Endothelial cell of umbilical vein (primary cell): ENCODE data around the gene B3GALT5. TPM values are rescaled to one million over a fixed set of nuclear protein-coding genes. Genes with fewer than 3 reads are reported as not detected.

Source experiments
- BruUV-seq: library from RNA; stranded (reverse); fragments of 400-500 nt; replicated peaks from 2 replicates; lab custom pipeline; 2021; lab: Mats Ljungman, UMichigan
- CTCF ChIA-PET: fragments of 300-600, 350-600 bp; sonication (Branson Sonifier 250); formaldehyde crosslinking; loops from one replicate; lab custom pipeline; 2021; ENCODE audit warnings: antibody characterized with exemption, inconsistent platforms; lab: Charles Lee
- POLR2A ChIA-PET: fragments of 300-600, 350-600 bp; sonication (Branson Sonifier 250); formaldehyde crosslinking; loops from one replicate; lab custom pipeline; 2021; ENCODE audit warnings: antibody characterized with exemption, inconsistent platforms; lab: Charles Lee
- DNase-seq: peaks from one replicate; pipeline ENCODE4 v3.0.0-alpha.2; 2011; ENCODE audit warnings: low read depth, low spot score
- FAIRE-seq: peaks from 2 replicates; lab custom pipeline; 2011; peaks lifted over from hg19 to GRCh38; lab: Jason Lieb, UNC
- H2AFZ ChIP-seq: 2 replicates; pipeline ENCODE4 v1.6.0; 2012; ENCODE audit warnings: low read depth, low read length, control low read depth, inconsistent platforms
- H3K27ac ChIP-seq: 2 replicates; pipeline ENCODE4 v1.5.1; 2011; ENCODE audit warnings: low read depth, mild to moderate bottlenecking, control low read depth, low read length, moderate library complexity; ENCODE audit not compliant: insufficient read depth
- H3K27me3 ChIP-seq, 2 experiments: 2 replicates each; pipeline versions ENCODE4 v1.6.0 to v1.6.1; 2011; ENCODE audit warnings: low read length in 2 of 2, mixed read lengths in 1 of 2; ENCODE audit not compliant: control insufficient read depth in 2 of 2, insufficient read depth in 2 of 2
- H3K36me3 ChIP-seq, 2 experiments: 2 replicates in 1 of 2; 3 replicates in 1 of 2; pipeline ENCODE4 v1.5.1; 2011; ENCODE audit warnings: low read length in 2 of 2, mild to moderate bottlenecking in 1 of 2, moderate library complexity in 1 of 2; ENCODE audit not compliant: control insufficient read depth in 2 of 2, insufficient read depth in 2 of 2; ENCODE audit errors: extremely low read depth in 1 of 2
- H3K4me1 ChIP-seq: 3 replicates; pipeline ENCODE4 v1.5.1; 2011; ENCODE audit warnings: mild to moderate bottlenecking, low read length; ENCODE audit not compliant: control insufficient read depth, insufficient read depth; ENCODE audit errors: extremely low read depth
- H3K4me2 ChIP-seq: 2 replicates; pipeline ENCODE4 v1.6.1; 2011; ENCODE audit warnings: low read length, control low read depth, mixed read lengths; ENCODE audit not compliant: insufficient read depth
- H3K4me3 ChIP-seq, 3 experiments: fragments of 200-600 bp in 1 of 3; sonication (generic), shearing (Covaris generic) in 1 of 3; replicated peaks in 1 of 3; 2 replicates each; pipeline ENCODE4 v1.5.1; 2011 to 2016; ENCODE audit warnings: control low read depth in 3 of 3, low read length in 3 of 3, mild to moderate bottlenecking in 2 of 3, inconsistent platforms in 1 of 3, low read depth in 1 of 3, moderate library complexity in 1 of 3; ENCODE audit not compliant: insufficient read depth in 1 of 3
- H3K79me2 ChIP-seq: 2 replicates; pipeline ENCODE4 v1.6.0; 2012; ENCODE audit warnings: low read length, inconsistent platforms; ENCODE audit not compliant: control insufficient read depth, insufficient read depth
- H3K9ac ChIP-seq: replicated peaks from 2 replicates; pipeline ENCODE3; 2011; ENCODE audit warnings: low read length, control low read depth; ENCODE audit not compliant: insufficient read depth; ENCODE audit errors: extremely low read depth
- H3K9me1 ChIP-seq: replicated peaks from 3 replicates; pipeline ENCODE4 v1.6.0; 2011; ENCODE audit warnings: mild to moderate bottlenecking, low read length; ENCODE audit not compliant: control insufficient read depth, insufficient read depth; ENCODE audit errors: extremely low read depth
- H3K9me3 ChIP-seq: replicated peaks from 2 replicates; pipeline ENCODE4 v1.5.1; 2012; ENCODE audit warnings: low read length, inconsistent platforms; ENCODE audit not compliant: control insufficient read depth, insufficient read depth
- H4K20me1 ChIP-seq: replicated peaks from 2 replicates; pipeline ENCODE3; 2011; ENCODE audit warnings: mild to moderate bottlenecking, low read length; ENCODE audit not compliant: control insufficient read depth, insufficient read depth; ENCODE audit errors: extremely low read depth
- CTCF ChIP-seq, 2 donors: IDR thresholded peaks; 1 replicate in 1 of 2; 2 replicates in 1 of 2; pipeline ENCODE4 v1.5.1; 2011; ENCODE audit warnings: low read length in 2 of 2, mild to moderate bottlenecking in 2 of 2, moderate library complexity in 2 of 2, control low read depth in 1 of 2, inconsistent platforms in 1 of 2, low read depth in 1 of 2; ENCODE audit not compliant: insufficient read depth in 1 of 2; ENCODE audit errors: extremely low read depth in 1 of 2
- EZH2 ChIP-seq: IDR thresholded peaks from 2 replicates; pipeline ENCODE4 v1.6.1; 2012; ENCODE audit warnings: borderline replicate concordance, low read depth, mild to moderate bottlenecking, moderate library complexity, low read length, inconsistent platforms; ENCODE audit not compliant: severe bottlenecking
- FOS ChIP-seq: IDR thresholded peaks from 2 replicates; pipeline ENCODE4 v1.6.1; 2011; ENCODE audit warnings: mild to moderate bottlenecking, low read length, moderate library complexity, borderline replicate concordance; ENCODE audit not compliant: insufficient read depth
- GATA2 ChIP-seq: IDR thresholded peaks from 2 replicates; pipeline ENCODE4 v1.7.0; 2011; ENCODE audit warnings: low read depth, mild to moderate bottlenecking, moderate library complexity, mixed read lengths, low read length; ENCODE audit not compliant: insufficient read length, insufficient read depth
- JUN ChIP-seq: IDR thresholded peaks from 2 replicates; pipeline ENCODE4 v1.6.1; 2011; ENCODE audit warnings: borderline replicate concordance, low read depth; ENCODE audit not compliant: insufficient read length, insufficient read depth
- MAX ChIP-seq: IDR thresholded peaks from 2 replicates; pipeline ENCODE4 v1.6.1; 2011; ENCODE audit not compliant: insufficient read depth, insufficient read length
- POLR2A ChIP-seq: IDR thresholded peaks from 2 replicates; pipeline ENCODE4 v1.6.1; 2012; ENCODE audit warnings: low read depth, mild to moderate bottlenecking, control low read depth, low read length
- POLR2AphosphoS5 ChIP-seq: IDR thresholded peaks from 2 replicates; pipeline ENCODE4 v1.6.1; 2012; ENCODE audit warnings: low read depth, mild to moderate bottlenecking, control low read depth, low read length, moderate library complexity; ENCODE audit not compliant: insufficient read depth
- dilution Hi-C: fragments of 300-500 bp; cut with MboI; formaldehyde crosslinking; loops from one replicate; pipeline ENCODE4 v1.15.0; 2019; ENCODE audit warnings: low sequenced_read_pairs; ENCODE audit not compliant: extremely low pct_ligation_motif_present
- intact Hi-C: fragments of 100-400 bp; cut with micrococcal nuclease; formaldehyde crosslinking; loops from one replicate; pipeline ENCODE4 v1.10.0; 2022
- polyA plus RNA-seq, 4 experiments: library from polyadenylated mRNA; depleted of rRNA in 3 of 4; stranded (reverse) in 3 of 4; unstranded in 1 of 4; fragments of >200 nt; gene quantifications; 2 replicates each; pipeline versions ENCODE4 v1.2.1 to v1.2.3, GENCODE V29; 2011 to 2012; ENCODE audit warnings: missing spikeins in 1 of 4
- total RNA-seq: library from RNA; stranded (reverse); gene quantifications from 2 replicates; pipeline ENCODE4 v1.2.3, GENCODE V29; 2021

The B3GALT5 gene
- total and polyA plus RNA-seq, 2 donors (not counting 3 experiments of a cell fraction or from before 2014, with no cell fraction given) = 0.04 TPM; not detected in 1

GRCh38 chr21:39599191-39599970 is 13.4 kb upstream of the B3GALT5 start:
- ChIA-PET POLR2A (interaction anchor here (0.6 kb wide), 1 partner anchor 1424 kb away, joined by 6 read pairs; no protein-coding TSS in a partner anchor), CTCF (no interaction called here)
- H2AFZ ChIP-seq = no peak overlapping the region
- no peaks in the 10 kb centered on the region for H3K36me3 ChIP-seq
- BruUV-seq = no TSS peak
- H3K9me3 ChIP-seq = no peaks in the 10 kb centered on the region
- dilution Hi-C loops (no loop called here), intact Hi-C loops (no loop called here)
- no peak for FAIRE-seq
- no peaks in the 10 kb centered on the region for H3K4me1 ChIP-seq
- H3K27me3 ChIP-seq = no peaks in the 10 kb centered on the region
- H3K9ac ChIP-seq = no peak overlapping the region
- no peaks in the 10 kb centered on the region for H4K20me1 ChIP-seq
- H3K9me1 ChIP-seq = no peaks in the 10 kb centered on the region
- H3K4me2 ChIP-seq = no peak overlapping the region
- DNase-seq = no peak
- TF ChIP-seq CTCF (IDR thresholded peaks at IDR 0.05; ENCODE audit: extremely low read depth in 1 of 2, insufficient read depth in 1 of 2, low read depth in 1 of 2, low read length in 2 of 2) = no peak
- TF ChIP-seq FOS = no peak
- TF ChIP-seq GATA2 = no peak
- no peak for TF ChIP-seq JUN
- no peak for TF ChIP-seq POLR2AphosphoS5
- no peak for TF ChIP-seq MAX
- no peak for TF ChIP-seq EZH2
- no peak for TF ChIP-seq POLR2A
- H3K79me2 ChIP-seq = no peaks in the 10 kb centered on the region
- H3K4me3 ChIP-seq = no peak overlapping the region
- H3K27ac ChIP-seq = no peak overlapping the region
